ENCODE data around the gene TSSK1B. TPM values are rescaled to one million over a fixed set of nuclear protein-coding genes. Genes with fewer than 3 reads are reported as not detected.
"Not testable (repeated sequence)": the region's sequence is repeated elsewhere in the genome, so short reads cannot be mapped to it uniquely, and the experiment has no call there.

The TSSK1B gene
- total RNA-seq, 1 donor from 2014 or later: not detected

DNA sequence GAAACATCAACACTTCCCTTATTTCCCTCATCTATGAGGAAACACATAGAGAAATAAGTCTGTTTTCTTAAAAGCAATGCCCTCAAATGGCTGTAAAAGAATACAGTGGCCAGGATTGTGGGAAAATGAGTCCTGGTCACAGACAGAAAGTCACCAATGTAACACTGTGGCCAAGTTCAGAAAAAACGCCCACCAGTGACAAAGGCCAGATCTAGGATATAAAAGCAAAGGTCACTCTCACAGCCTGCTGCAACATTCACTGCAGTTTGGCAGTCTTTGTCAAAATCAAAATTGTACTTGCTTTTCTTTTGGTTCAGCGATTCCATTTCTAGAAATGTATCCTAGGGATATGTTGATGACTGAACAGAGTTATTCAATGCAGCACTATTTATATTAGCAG, 30.5 kb downstream of the TSSK1B start:
- H3K4me1 Mint-ChIP-seq (ENCODE audit: unreplicated experiment): no peaks in the 10 kb centered on the region
- no peak overlapping the region for H3K27ac Mint-ChIP-seq (ENCODE audit: unreplicated experiment)
- no peak for TF ChIP-seq CTCF (IDR thresholded peaks at IDR 0.05; ENCODE audit: unreplicated experiment)
- no peaks in the 10 kb centered on the region for H3K9me3 Mint-ChIP-seq (ENCODE audit: unreplicated experiment)
- no peak overlapping the region for H3K4me3 Mint-ChIP-seq (ENCODE audit: unreplicated experiment)
- no peaks in the 10 kb centered on the region for H3K27me3 Mint-ChIP-seq (ENCODE audit: unreplicated experiment)
- no peaks in the 10 kb centered on the region for H3K36me3 Mint-ChIP-seq (ENCODE audit: low read depth, unreplicated experiment)
- DNase-seq (ENCODE audit: low spot score): no peak

DNA sequence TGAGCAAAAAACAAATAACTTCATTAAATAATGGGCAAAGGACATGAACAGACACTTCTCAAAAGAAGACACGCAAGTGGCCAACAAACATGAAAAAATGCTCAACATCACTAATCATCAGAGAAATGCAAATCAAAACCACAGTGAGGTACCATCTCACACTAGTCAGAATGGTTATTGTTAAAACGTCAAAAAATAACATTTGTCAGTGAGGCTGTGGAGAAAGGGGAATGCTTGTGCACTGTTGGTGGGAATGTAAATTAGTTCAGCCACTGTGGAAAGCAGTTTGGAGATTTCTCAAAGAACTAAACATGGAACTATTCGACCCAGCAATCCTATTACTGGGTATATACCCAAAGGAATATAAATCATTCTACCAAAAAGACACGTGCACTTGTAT, 36.8 kb downstream of the TSSK1B start:
- H3K4me1 Mint-ChIP-seq (ENCODE audit: unreplicated experiment); H3K4me3 Mint-ChIP-seq (ENCODE audit: unreplicated experiment); H3K27me3 Mint-ChIP-seq (ENCODE audit: unreplicated experiment); H3K9me3 Mint-ChIP-seq (ENCODE audit: unreplicated experiment); H3K36me3 Mint-ChIP-seq (ENCODE audit: low read depth, unreplicated experiment); H3K27ac Mint-ChIP-seq (ENCODE audit: unreplicated experiment); DNase-seq (ENCODE audit: low spot score): not testable (repeated sequence)

DNA sequence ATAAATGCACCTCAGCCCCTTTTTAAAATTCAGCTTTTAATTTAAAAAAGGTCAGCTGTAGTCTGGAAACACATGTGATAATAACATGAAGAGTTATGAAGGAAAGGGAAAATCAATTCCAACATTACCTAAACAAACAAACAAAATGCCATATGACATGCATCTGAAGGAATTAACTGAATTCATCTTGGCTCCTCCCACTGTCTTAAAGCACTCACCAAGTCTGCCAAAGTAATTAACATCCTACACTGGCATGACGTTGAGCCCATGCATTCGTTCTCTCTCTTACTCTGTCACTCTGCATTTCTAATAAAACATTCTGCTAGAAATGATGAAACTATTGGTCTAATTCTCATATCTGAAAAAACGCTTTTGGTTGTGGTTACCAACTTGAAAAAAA, 37.7 kb downstream of the TSSK1B start:
- H3K4me1 Mint-ChIP-seq (ENCODE audit: unreplicated experiment): no peaks in the 10 kb centered on the region
- H3K27ac Mint-ChIP-seq (ENCODE audit: unreplicated experiment): no peak overlapping the region
- H3K9me3 Mint-ChIP-seq (ENCODE audit: unreplicated experiment): no peaks in the 10 kb centered on the region
- no peak for DNase-seq (ENCODE audit: low spot score)
- TF ChIP-seq CTCF (IDR thresholded peaks at IDR 0.05; ENCODE audit: unreplicated experiment): no peak
- no peaks in the 10 kb centered on the region for H3K27me3 Mint-ChIP-seq (ENCODE audit: unreplicated experiment)
- no peak overlapping the region for H3K4me3 Mint-ChIP-seq (ENCODE audit: unreplicated experiment)
- H3K36me3 Mint-ChIP-seq (ENCODE audit: low read depth, unreplicated experiment): no peaks in the 10 kb centered on the region

DNA sequence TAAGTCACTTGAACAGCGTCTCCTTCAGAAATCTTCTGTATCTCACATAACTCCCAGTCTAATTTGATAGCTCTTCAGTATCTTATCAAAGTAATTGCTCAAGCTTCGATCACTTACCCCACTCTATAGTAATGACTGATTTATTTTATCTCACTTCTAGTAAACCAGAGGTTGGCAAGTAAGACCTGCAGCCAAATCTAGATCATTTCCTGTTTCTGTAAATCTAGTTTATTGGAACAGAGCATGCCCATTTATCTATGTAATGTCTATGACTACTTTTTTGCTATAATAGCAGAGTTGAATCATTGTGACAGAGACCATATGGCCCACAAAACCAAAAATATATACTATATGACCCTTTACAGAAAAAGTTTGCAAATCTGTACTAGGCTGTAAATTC, 40.1 kb downstream of the TSSK1B start:
- no peak overlapping the region for H3K4me3 Mint-ChIP-seq (ENCODE audit: unreplicated experiment)

DNA sequence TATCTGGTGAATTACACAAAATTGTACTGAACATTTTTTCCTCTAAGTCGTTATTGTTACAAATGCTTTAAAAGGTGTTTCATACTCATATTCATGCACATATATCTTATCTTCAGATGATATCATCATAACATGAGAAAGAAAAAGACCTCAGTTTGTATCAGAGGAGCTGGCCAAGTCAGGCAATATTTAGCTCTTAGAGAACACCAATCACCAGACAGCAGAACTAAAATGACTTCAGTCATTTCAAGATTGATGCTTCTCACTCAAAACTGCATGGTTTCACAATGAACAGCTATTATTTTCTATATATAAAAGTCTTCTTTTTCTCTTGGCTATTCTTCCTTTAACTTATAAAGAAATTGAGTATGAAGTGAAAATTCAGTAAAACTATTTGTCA, 44.6 kb downstream of the TSSK1B start:
- DNase-seq (ENCODE audit: low spot score): no peak
- Mint-ChIP-seq H3K27ac (ENCODE audit: unreplicated experiment) (no peak overlapping the region), H3K36me3 (ENCODE audit: low read depth, unreplicated experiment) (no peaks in the 10 kb centered on the region), H3K4me1 (ENCODE audit: unreplicated experiment) (peaks cover 4% of the 10 kb centered on the region), H3K9me3 (ENCODE audit: unreplicated experiment) (no peaks in the 10 kb centered on the region), H3K4me3 (ENCODE audit: unreplicated experiment) (no peak overlapping the region), H3K27me3 (ENCODE audit: unreplicated experiment) (no peaks in the 10 kb centered on the region)
- TF ChIP-seq CTCF (IDR thresholded peaks at IDR 0.05; ENCODE audit: unreplicated experiment): no peak

More for the DNA sequence above, 40.1 kb downstream of the TSSK1B start:
- H3K27ac Mint-ChIP-seq (ENCODE audit: unreplicated experiment): no peak overlapping the region
- H3K9me3 Mint-ChIP-seq (ENCODE audit: unreplicated experiment): no peaks in the 10 kb centered on the region
- H3K4me1 Mint-ChIP-seq (ENCODE audit: unreplicated experiment): no peaks in the 10 kb centered on the region
- TF ChIP-seq CTCF (IDR thresholded peaks at IDR 0.05; ENCODE audit: unreplicated experiment): no peak
- no peaks in the 10 kb centered on the region for H3K27me3 Mint-ChIP-seq (ENCODE audit: unreplicated experiment)
- DNase-seq (ENCODE audit: low spot score): no peak
- no peaks in the 10 kb centered on the region for H3K36me3 Mint-ChIP-seq (ENCODE audit: low read depth, unreplicated experiment)

- no peak for DNase-seq (ENCODE audit: low spot score)
- H3K27me3 Mint-ChIP-seq (ENCODE audit: unreplicated experiment): no peaks in the 10 kb centered on the region
- no peaks in the 10 kb centered on the region for H3K36me3 Mint-ChIP-seq (ENCODE audit: low read depth, unreplicated experiment)
- no peak for TF ChIP-seq CTCF (IDR thresholded peaks at IDR 0.05; ENCODE audit: unreplicated experiment)
- H3K27ac Mint-ChIP-seq (ENCODE audit: unreplicated experiment): no peak overlapping the region
- no peak overlapping the region for H3K4me3 Mint-ChIP-seq (ENCODE audit: unreplicated experiment)
- peaks cover 9% of the 10 kb centered on the region for H3K4me1 Mint-ChIP-seq (ENCODE audit: unreplicated experiment)
- H3K9me3 Mint-ChIP-seq (ENCODE audit: unreplicated experiment): no peaks in the 10 kb centered on the region
These were observed 45.7 kb downstream of the TSSK1B start for GRCh38 chr5:113389116-113389515.

All from endothelial cell (in vitro differentiated cells).